ENCODE measurements around the gene AADACL4.
"Not testable (repeated sequence)": the region's sequence is repeated elsewhere in the genome, so short reads cannot be mapped to it uniquely, and the experiment has no call there.

The AADACL4 gene

DNA sequence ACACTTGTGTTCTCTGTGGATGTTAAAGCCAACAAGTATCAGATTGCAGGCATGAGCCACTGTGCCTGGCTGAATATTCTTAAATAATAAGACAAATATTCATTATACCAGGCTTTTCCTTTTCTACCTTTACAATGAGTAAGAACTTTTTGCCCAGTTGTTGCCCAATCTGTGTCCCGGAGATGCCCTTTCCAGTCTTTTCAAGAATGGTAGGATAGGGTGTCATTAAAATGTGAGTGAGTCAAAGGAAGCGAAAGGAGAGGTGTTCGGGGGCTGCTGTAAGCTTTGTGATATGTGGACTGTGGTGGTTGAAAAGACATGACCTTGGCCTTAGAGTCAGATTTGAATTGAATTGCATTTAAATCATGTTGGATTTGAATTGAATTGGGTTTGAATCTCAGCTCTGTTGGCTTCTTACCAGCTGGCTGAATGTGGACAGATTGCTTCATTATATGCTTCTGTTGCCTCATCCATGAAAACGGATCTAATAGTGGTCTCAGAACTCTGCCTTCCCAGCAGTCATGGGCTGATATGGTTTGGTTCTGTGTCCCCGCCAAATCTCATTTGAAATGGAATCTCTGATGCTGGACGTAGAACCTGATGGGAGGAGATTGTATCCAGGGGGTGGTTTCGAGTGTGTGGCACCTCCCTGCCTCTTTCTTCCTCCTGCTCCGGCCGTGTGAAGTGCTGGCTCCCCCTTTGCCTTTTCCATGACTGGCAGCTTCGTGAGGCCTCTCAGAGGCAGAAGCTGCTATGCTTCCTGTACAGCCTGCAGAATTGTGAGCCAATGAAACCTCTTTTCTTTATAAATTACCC lies 49.3 kb downstream of the AADACL4 start:
- Mint-ChIP-seq H3K27ac (no peak overlapping the region), H3K36me3 (ENCODE audit: low read depth) (no peaks in the 10 kb centered on the region), H3K9me3 (no peaks in the 10 kb centered on the region), H3K4me1 (ENCODE audit: low read depth) (no peaks in the 10 kb centered on the region), H3K27me3 (peaks cover 8% of the 10 kb centered on the region), H3K4me3 (no peak overlapping the region)

DNA sequence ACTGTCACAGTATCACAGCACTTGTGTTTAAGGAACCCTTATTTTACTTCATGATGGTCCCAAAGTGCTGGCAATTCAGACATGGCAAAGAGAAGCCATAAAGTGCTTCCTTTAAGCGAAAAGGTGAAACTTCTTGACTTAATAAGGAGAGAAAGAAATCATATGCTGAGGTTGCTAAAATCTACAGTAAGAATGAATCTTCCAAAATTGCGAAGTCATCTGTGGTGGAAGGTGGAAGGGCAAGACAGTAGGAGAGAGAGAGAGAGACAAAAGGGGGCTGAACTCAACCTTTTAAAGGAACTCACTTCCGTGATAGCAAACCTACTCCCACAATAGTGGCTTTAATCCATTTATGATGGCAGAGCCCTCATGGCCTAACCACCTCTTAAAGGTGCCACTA lies 52.8 kb downstream of the AADACL4 start:
- Mint-ChIP-seq H3K9me3 (no peaks in the 10 kb centered on the region), H3K27ac (no peak overlapping the region), H3K4me1 (ENCODE audit: low read depth) (no peaks in the 10 kb centered on the region), H3K4me3 (no peak overlapping the region), H3K36me3 (ENCODE audit: low read depth) (no peaks in the 10 kb centered on the region), H3K27me3 (peaks cover 21% of the 10 kb centered on the region)

DNA sequence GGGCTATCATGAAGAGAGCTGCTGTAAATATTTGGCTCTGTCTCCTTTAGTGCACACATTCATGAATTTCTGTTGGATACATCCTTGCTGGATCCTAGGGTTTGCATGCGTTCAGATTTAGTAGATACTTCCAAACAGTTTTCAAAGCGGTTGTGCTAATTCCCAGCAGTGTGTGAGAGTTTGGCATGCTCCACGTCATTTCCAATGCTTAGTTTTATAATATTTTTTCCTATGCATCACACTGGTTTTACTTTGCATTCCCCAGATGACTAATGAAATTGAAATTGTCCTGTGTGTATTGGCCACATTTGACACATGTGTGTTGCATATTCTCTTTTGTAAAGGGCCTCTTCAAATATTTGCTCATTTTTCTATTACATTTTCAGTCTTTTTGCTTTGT lies 53.5 kb downstream of the AADACL4 start:
- Mint-ChIP-seq H3K9me3 (no peaks in the 10 kb centered on the region), H3K4me1 (ENCODE audit: low read depth) (no peaks in the 10 kb centered on the region), H3K4me3 (no peak overlapping the region), H3K27ac (no peak overlapping the region), H3K36me3 (ENCODE audit: low read depth) (no peaks in the 10 kb centered on the region), H3K27me3 (peaks cover 21% of the 10 kb centered on the region)

DNA sequence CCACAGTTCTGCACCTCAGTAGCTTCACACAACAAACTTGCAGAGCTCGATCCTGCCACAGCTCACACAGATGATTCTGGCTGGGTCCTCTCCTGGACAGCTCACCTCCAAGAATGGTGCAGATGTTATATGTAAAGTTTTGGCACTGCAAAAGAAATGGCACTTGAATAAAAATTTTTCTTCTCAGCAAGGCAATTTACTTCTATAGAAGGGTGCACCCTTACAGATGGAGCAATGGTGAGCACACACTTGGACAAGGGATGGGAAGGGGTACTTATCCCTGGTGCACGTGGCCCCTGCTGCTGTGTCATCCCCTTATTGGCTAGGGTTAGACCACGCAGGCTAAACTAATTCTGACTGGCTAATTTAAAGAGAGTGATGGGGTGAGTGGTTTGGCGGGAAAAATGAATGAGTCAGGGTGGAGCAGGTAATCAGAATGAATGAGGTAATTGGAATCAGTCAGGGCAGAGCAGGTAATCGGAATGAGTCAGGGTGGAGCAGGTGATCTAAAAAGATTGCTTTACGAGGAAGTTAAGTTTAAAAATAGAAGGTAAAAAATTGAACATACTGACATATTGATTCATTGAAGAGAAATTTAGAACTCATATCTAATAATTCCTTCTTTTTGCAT lies 60.1 kb downstream of the AADACL4 start:
- H3K4me3 Mint-ChIP-seq: no peak overlapping the region
- H3K9me3 Mint-ChIP-seq: peaks cover 17% of the 10 kb centered on the region
- H3K36me3 Mint-ChIP-seq (ENCODE audit: low read depth): no peaks in the 10 kb centered on the region
- peaks cover 9% of the 10 kb centered on the region for H3K27me3 Mint-ChIP-seq
- no peak overlapping the region for H3K27ac Mint-ChIP-seq
- H3K4me1 Mint-ChIP-seq (ENCODE audit: low read depth): no peaks in the 10 kb centered on the region

DNA sequence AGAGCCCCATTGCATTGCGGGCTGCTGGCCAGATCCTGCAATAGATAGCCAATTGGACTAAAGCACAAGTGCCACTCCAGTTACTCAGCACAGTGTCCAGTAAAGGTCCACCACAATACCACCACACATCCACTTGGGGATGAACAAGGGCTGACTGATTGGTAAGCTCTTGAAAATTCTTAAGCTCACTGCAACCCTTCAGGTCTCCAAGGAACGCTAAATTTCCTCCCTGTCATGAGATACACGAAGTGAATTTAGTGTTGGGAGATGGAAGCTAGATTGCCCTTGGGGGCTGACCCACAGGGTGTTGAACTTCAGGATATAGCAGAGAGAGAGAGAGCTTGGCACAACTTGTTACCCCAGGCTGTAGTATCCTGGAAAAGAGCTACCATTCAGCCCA lies 62.2 kb downstream of the AADACL4 start:
- H3K4me1 Mint-ChIP-seq (ENCODE audit: low read depth): no peaks in the 10 kb centered on the region

DNA sequence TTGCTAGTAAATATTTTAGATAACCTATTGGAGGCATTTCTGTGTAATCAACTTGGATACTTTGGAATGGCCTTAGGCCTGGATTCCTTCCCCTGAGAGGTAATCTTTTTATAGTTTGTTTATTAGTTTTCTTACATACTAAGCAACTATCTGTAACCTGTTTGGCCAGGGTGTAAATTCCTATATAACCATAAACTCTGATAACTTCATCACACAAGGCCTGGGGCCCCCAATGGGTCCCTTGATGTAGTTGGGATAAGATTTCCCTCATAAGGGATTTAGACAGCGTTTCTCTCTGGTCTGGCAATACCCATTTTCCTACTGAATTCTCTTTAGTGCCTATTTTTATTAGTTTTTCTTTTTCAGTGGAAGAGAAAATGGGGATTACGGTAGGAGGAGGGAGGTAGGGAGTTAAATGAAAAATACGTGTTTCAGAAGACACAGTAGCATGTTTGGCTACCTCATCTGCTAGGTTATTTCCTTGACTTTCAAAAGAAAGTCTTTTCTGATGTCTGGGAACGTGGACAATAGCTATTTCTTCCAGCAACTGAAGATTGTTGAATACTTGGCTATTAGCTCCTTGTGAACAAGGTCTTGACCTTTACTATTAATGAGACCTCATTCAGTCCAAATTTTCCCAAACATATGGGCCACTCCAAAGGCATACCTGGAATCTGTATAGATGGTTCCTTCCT lies 64.7 kb downstream of the AADACL4 start:
- peaks cover 13% of the 10 kb centered on the region for H3K27me3 Mint-ChIP-seq
- no peak overlapping the region for H3K27ac Mint-ChIP-seq
- H3K4me3 Mint-ChIP-seq: no peak overlapping the region
- H3K9me3 Mint-ChIP-seq: peaks cover 9% of the 10 kb centered on the region
- no peaks in the 10 kb centered on the region for H3K36me3 Mint-ChIP-seq (ENCODE audit: low read depth)
- H3K4me1 Mint-ChIP-seq (ENCODE audit: low read depth): no peaks in the 10 kb centered on the region

More for the DNA sequence above, 62.2 kb downstream of the AADACL4 start:
- Mint-ChIP-seq H3K36me3 (ENCODE audit: low read depth) (no peaks in the 10 kb centered on the region), H3K4me3 (no peak overlapping the region), H3K27ac (no peak overlapping the region), H3K27me3 (no peaks in the 10 kb centered on the region), H3K9me3 (peaks cover 17% of the 10 kb centered on the region)

DNA sequence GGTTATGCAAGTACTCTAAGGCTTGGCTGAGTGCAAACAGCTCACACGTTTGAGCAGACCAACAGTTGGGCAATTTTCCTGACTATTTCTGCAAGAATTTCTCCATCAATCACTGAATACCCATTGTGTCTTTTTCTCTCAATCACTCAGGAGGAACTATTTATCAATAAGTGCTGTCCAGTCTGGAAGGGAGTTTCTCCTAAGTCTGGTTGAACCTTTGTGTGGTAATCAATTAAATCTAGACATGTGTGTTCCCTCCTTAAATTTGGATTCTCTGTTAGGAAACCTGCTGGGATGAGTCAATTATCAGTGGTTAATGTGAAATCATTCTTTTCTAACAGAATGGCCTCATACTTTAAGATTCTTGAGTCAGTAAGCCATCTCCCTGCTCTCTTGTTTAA lies 65.2 kb downstream of the AADACL4 start:
- H3K9me3 Mint-ChIP-seq: peaks cover 6% of the 10 kb centered on the region
- no peaks in the 10 kb centered on the region for H3K4me1 Mint-ChIP-seq (ENCODE audit: low read depth)
- H3K36me3 Mint-ChIP-seq (ENCODE audit: low read depth): no peaks in the 10 kb centered on the region
- no peak overlapping the region for H3K4me3 Mint-ChIP-seq
- H3K27me3 Mint-ChIP-seq: peaks cover 13% of the 10 kb centered on the region
- H3K27ac Mint-ChIP-seq: no peak overlapping the region

DNA sequence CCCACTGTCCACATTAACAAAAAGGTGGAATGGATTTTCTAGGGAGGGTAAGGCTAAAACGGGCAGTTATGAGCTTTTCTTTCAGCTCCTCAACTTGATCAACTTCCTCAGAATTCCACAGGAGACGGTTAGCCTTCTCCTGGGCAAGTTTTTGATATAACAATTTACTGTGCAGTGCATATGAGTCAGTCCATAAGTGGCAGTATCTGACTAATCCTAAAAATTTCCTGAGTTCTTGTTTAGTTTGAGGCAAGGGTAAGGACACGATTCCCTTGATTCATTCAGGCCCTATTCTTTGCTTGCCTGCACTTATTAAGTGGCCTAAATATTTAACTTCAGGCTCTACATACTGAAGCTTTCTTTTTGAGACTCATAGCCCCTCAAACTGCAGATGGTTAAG lies 65.8 kb downstream of the AADACL4 start:
- Mint-ChIP-seq H3K27me3 (peaks cover 13% of the 10 kb centered on the region), H3K9me3 (peaks cover 3% of the 10 kb centered on the region), H3K36me3 (ENCODE audit: low read depth) (no peaks in the 10 kb centered on the region), H3K27ac (no peak overlapping the region), H3K4me1 (ENCODE audit: low read depth) (no peaks in the 10 kb centered on the region), H3K4me3 (no peak overlapping the region)

DNA sequence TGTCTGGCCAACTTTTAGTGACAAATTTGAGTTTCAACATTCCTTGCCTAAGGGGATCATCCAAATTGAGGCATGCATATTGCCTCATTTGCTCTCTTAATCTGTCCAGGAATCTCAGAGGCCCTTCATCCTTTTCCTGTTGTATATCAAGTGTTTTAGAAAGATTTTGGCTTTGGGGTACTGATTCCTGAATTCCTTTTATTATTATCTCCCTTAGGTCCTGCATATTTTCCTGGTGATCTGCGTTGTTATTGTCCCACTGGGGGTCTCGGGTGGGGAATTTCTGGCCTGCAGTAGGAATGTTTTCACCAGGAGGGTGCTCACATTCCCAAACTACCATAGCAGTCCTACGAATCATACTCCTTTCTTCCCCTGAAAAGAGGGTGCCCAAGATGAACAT lies 67.7 kb downstream of the AADACL4 start:
- peaks cover 14% of the 10 kb centered on the region for H3K27me3 Mint-ChIP-seq
- H3K4me3 Mint-ChIP-seq: no peak overlapping the region
- H3K9me3 Mint-ChIP-seq: no peaks in the 10 kb centered on the region
- H3K36me3 Mint-ChIP-seq (ENCODE audit: low read depth): no peaks in the 10 kb centered on the region
- no peaks in the 10 kb centered on the region for H3K4me1 Mint-ChIP-seq (ENCODE audit: low read depth)
- no peak overlapping the region for H3K27ac Mint-ChIP-seq

DNA sequence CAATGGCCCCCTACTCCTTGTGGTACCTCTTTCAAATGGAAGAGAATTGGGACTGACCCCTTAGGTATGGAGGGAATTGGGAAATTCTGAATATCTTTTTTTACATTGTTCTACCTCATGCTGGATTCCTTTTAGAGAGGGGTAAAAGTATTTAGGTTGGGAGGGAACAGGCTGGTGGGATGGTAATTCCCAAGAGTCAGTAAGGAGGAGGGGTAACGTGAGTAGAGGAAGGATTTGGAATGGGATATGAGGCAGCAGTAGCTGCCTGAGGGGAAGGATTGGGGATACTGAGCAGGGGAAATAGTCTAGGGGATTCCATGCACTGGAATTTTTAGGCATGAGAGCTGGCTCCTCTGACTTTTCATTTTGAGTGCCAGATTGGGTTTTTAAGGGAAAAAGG lies 68.2 kb downstream of the AADACL4 start:
- Mint-ChIP-seq H3K4me1 (ENCODE audit: low read depth) (no peaks in the 10 kb centered on the region), H3K27me3 (peaks cover 17% of the 10 kb centered on the region)

DNA sequence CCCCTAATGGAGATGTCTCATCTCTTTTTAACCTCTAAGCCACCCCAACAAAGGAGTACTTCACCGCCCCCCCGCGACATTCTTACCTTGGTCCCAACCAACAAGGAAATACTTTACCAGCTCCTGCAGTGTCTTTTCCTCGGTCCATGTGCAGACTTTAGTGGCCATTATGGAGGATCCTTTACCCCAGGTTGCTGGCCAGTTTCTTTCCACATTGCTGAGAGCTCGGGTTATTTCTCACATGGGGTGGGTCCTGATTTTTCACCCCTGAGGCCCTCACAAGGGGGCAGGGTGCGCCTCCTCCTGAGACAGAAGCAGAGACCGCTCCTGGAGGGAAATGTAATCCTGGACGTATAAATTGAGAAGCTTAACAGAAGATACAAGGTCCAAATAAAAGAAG lies 69.0 kb downstream of the AADACL4 start:
- Mint-ChIP-seq H3K36me3 (ENCODE audit: low read depth) (no peaks in the 10 kb centered on the region), H3K27me3 (peaks cover 17% of the 10 kb centered on the region), H3K27ac (no peak overlapping the region), H3K4me3 (no peak overlapping the region), H3K4me1 (ENCODE audit: low read depth) (no peaks in the 10 kb centered on the region), H3K9me3 (no peaks in the 10 kb centered on the region)

More for the DNA sequence above, 68.2 kb downstream of the AADACL4 start:
- no peak overlapping the region for H3K4me3 Mint-ChIP-seq
- no peak overlapping the region for H3K27ac Mint-ChIP-seq
- no peaks in the 10 kb centered on the region for H3K36me3 Mint-ChIP-seq (ENCODE audit: low read depth)
- H3K9me3 Mint-ChIP-seq: no peaks in the 10 kb centered on the region

DNA sequence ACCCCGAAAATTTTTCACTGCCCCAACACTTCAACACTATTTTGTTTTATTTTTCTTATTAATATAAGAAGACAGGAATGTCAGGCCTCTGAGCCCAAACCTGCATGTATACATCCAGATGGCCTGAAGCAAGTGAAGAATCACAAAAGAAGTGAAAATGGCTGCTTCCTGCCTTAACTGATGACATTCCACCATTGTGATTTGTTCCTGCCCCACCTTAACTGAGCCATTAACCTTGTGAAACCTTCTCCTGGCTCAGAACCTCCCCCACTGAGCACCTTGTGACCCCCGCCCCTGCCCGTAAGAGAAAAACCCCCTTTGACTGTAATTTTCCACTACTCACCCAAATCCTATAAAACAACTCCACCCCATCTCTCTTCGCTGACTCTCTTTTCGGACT lies 69.8 kb downstream of the AADACL4 start:
- H3K36me3 Mint-ChIP-seq (ENCODE audit: low read depth); H3K4me1 Mint-ChIP-seq (ENCODE audit: low read depth); H3K9me3 Mint-ChIP-seq; H3K4me3 Mint-ChIP-seq; H3K27ac Mint-ChIP-seq: not testable (repeated sequence)
- peaks cover 17% of the 10 kb centered on the region for H3K27me3 Mint-ChIP-seq

DNA sequence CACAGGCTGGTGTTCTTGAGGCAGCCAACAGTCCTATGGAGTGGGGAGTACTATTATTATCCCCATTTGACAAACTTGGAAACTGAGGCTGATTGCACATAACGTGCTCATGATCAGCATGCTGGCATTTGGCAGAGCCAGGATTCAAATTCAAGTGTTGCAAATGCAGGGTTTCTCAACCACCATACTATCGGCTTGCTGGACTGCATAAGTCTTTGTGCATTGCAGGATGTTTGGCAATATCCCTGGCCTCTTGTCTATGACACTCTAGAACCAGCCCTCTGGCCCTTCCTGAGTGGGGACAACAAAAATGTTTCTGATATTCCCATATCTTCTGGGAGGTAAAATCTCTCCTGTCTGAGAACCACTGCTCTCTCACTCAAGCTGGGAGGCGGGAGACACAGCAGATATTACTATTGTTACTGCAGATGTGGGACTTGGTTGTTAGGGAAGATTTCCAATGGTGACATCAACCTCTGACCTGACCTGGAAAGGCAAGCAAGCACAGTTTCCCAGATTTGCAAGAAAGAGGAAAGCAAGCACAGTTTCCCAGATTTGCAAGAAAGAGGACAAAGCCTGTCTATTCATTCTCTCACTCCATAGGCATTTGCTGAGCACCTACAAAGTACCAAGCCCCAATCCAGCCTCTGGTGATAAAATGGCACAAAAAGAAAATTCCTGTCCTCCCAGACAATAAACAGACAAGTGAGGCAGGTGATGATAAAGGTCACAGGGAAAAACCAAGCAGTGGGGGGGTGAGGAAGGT lies 71.0 kb downstream of the AADACL4 start:
- no peaks in the 10 kb centered on the region for H3K9me3 Mint-ChIP-seq
- H3K27me3 Mint-ChIP-seq: peaks cover 21% of the 10 kb centered on the region
- H3K4me1 Mint-ChIP-seq (ENCODE audit: low read depth): no peaks in the 10 kb centered on the region
- no peaks in the 10 kb centered on the region for H3K36me3 Mint-ChIP-seq (ENCODE audit: low read depth)
- no peak overlapping the region for H3K27ac Mint-ChIP-seq
- H3K4me3 Mint-ChIP-seq: no peak overlapping the region

DNA sequence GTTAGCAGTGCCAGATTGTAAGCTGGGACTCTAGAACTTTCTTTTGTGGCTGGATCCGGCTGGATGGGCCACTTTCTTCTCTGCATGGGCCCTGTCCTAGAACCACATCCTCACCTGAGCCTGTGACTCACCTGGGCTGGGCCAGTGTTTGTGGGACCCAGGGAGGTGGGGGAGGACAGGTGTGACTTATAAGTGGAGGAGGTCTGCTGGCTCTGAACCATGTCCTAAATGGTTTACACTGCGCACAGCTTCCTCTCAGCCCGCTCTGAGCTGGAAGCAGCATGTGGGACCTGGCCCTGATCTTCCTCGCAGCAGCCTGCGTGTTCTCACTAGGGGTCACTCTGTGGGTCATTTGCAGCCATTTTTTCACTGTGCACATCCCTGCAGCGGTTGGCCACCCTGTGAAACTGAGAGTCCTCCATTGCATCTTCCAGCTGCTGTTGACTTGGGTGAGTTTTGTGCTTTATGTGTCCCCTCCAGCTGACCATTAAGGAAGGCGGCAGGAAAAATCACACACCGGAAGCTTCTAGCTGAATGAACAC lies 72.1 kb downstream of the AADACL4 start, which contains the start of gene AADACL3:
AADACL3 (plus strand) TSS at position 215 of the 542 bp plus-strand sequence; CDS start at position 282, 67 bp downstream.
- Mint-ChIP-seq H3K4me3 (no peak within 1 kb of the TSS), H3K9me3 (no peaks in the 10 kb centered on the region), H3K4me1 (ENCODE audit: low read depth) (no peaks in the 10 kb centered on the region), H3K36me3 (ENCODE audit: low read depth) (no peaks in the 10 kb centered on the region), H3K27ac (no peak within 1 kb of the TSS), H3K27me3 (peaks cover 21% of the 10 kb centered on the region)

Measured in stimulated activated naive CD8-positive, alpha-beta T cell treated with anti-CD3 and anti-CD28 coated beads, Interleukin-15, Interleukin-2, amounts not matched to agents 100 ng/mL and 50 ng/mL, for 24 hours (primary cell).